Epithelial cell of esophagus (primary cell): ENCODE results near the gene KIAA1614.

Experiments
- DNase-seq: peaks from one replicate; pipeline ENCODE4 v3.0.0; 2010; ENCODE audit warnings: low read depth
- H3K4me3 ChIP-seq: 2 replicates; pipeline ENCODE4 v1.5.1; 2011; ENCODE audit warnings: mild to moderate bottlenecking, low read length, control low read depth
- CTCF ChIP-seq: IDR thresholded peaks from 2 replicates; pipeline ENCODE4 v1.5.1; 2011; ENCODE audit warnings: low read depth, mild to moderate bottlenecking, low read length, control low read depth, inconsistent platforms; ENCODE audit not compliant: insufficient read depth; ENCODE audit errors: missing control alignments

KIAA1614 gene

DNA sequence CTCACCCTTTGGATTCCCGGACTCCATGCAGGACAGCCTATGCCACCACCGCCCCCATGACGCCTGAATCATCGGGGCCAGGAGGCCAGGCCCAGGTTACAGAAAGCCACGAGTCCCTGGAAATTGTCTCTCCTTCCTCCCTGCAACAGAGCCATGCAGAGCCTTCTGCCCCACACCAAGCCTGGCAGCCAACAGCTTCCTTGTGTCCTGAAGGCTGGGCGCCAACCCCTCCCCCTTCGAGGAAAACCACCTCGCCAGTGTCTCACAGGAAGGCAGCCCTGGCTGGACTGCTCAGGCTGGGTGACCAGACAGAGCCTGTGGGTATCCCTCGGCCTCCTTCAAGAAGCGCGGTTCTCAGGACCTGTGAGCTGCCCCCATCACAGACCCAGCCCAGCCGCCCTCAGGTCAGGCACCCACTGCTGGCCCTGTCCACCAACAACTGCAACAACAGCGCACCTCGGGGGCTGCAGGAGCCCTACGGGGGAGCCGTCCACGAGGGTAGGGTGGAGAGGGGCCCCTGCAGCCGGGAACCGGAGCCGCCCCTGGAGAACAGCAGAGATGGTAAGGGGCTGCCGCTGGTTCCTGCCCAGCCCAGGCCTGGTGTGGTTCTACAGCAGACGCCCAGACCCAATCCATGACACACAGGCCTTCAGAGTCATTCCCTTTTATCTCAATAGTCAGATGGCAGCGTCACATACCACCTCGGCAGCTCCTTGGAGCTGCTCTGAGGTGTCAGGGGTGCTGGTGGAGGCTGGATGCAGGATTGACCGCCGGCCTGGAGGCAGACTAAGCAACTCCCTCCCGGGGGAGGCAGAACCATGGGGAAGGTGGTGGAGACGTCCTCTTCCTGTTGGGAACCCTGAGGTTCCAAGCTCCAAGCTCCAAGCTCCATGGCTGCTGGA, 23.7 kb downstream of the KIAA1614 start:
- TF ChIP-seq CTCF: no peak
- H3K4me3 ChIP-seq: no peak overlapping the region
- no peak for DNase-seq

DNA sequence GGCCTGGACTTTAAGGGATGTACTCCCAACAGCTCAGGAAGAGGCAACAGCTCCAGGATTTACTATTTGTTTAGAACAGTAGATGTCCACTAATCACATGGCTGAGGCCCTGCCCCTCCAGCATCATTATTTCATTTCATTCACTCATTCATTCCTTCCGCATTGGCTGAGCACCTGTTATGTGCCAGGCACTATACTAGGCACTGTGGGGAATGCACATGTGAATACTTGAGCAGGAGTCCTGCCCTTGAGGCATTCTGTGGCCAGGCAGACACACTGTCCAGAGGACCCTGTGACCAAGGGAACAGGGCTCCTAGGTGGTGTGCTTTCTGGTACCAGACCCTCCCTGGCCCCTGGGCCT, 24.3 kb downstream of the KIAA1614 start:
- no peak for DNase-seq
- no peak for TF ChIP-seq CTCF
- no peak overlapping the region for H3K4me3 ChIP-seq

DNA sequence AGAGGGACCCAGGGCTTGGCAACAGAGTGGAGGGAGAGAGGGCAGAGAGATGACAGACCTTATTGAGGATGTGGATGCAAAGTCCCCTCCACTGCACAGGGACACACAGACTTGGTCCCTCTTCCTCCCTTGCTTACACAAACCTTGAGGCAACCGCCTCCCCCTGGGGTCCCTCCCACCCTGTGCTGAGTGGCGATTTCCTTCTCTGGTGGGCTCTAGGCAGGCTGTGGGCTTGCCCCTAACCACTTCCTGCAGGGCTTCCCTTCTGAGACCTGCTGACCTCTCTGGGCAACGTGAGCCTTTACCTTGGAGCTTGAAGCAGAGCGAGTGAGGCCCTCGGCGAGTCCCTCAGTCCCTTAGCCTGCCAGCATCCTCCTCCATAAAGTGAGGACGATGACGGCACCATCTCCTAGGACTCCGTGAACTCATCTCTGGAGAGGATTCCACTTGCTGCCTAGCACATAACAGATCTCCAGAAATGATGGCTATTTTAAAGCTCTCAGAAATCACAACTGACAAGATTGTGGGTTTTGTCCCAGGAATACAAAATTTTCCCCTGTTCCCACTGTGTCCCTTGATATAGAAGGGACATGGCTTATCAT, 25.0 kb downstream of the KIAA1614 start:
- H3K4me3 ChIP-seq: no peak overlapping the region
- no peak for DNase-seq
- no peak for TF ChIP-seq CTCF

- DNase-seq: no peak
- no peak for TF ChIP-seq CTCF
These were observed 26.5 kb downstream of the KIAA1614 start for GRCh38 chr1:180939073-180939710.

GRCh38 chr1:180939711-180940103, 27.0 kb downstream of the KIAA1614 start:
- TF ChIP-seq CTCF: no peak
- H3K4me3 ChIP-seq: no peak overlapping the region
- DNase-seq: no peak

More at GRCh38 chr1:180939073-180939710, 26.5 kb downstream of the KIAA1614 start:
- no peak overlapping the region for H3K4me3 ChIP-seq

DNA sequence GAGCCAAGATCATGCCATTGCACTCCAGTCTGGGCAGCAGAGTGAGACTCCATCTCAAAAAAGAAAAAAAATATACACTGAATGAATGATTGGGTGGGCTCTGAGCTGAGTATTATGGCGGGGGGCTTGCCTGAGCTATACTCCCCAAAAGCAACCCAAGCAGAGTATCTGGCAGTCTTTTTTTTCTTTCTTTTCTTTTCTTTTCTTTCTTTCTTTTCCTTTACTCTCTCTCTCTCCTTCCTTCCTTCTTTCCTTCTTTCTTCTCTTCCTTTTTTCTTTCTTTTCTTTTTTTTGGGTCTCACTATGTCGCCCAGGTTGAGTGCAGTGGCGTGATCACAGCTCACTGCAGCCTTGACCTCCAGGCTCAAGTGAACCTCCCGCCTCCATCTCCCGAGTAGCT, 27.7 kb downstream of the KIAA1614 start:
- DNase-seq: no peak
- TF ChIP-seq CTCF: no peak
- H3K4me3 ChIP-seq: no peak overlapping the region
